ENCODE data around the gene RUBCN. TPM values are rescaled to one million over a fixed set of nuclear protein-coding genes. Genes with fewer than 3 reads are reported as not detected.

RUBCN gene
- total and polyA plus RNA-seq, 9 of the 15 experiments (the other 6 are each of a cell fraction or from before 2014, with no cell fraction given): 8.4 to 24.0 (median 11.9) TPM

DNA sequence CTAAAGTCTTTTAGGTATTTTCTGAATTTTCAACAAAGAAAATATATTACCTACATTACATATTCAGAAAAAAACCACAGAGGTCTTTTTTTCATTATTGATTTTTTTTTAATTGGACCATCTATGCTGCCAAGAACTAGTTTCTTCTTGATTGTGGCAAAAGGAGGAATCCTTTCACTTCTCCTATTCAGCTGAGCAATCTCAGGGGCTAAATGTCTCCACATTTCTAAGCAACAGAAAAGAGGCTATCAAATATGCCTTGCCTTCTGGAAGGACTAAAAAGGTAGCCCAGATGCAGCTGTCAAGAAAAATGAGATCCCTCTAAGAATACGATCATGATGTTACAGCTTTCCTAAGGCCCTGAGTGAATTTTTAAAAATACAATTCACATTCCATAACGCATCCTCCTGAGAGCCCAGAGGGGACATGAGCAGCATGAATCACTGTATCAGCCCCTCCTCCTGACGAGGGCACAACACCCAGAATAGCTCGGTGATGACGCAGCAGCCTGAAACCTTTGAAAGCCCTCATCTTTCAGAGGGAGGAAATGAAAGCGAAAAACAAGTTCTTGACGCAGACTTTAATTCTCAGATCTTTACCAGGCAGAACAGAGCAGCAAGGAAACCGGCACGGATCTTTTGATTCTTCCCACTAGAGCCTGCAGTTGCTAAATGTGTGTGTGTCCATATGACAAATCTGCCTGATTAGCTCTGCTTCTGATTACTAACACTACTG, 24.6 kb downstream of the RUBCN start (continued):
- TF ChIP-seq, protein P1, sequence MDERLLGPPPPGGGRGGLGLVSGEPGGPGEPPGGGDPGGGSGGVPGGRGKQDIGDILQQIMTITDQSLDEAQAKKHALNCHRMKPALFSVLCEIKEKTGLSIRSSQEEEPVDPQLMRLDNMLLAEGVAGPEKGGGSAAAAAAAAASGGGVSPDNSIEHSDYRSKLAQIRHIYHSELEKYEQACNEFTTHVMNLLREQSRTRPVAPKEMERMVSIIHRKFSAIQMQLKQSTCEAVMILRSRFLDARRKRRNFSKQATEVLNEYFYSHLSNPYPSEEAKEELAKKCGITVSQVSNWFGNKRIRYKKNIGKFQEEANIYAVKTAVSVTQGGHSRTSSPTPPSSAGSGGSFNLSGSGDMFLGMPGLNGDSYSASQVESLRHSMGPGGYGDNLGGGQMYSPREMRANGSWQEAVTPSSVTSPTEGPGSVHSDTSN (CRISPR knock-in tag; IDR thresholded peaks at IDR 0.05; ENCODE audit: low read depth): no peak
- TF ChIP-seq, protein P1 (tag; conservative IDR thresholded peaks at IDR 0.05; ENCODE audit: low read depth): no peak; the same call in 1 of the 2 replicates
- TF ChIP-seq ZNF79 (CRISPR knock-in tag; IDR thresholded peaks at IDR 0.05; ENCODE audit: low read depth) (no peak), BRF1 (IDR thresholded peaks at IDR 0.05; ENCODE audit: borderline replicate concordance, extremely low read depth, insufficient read length) (no peak), CBX8 (IDR thresholded peaks at IDR 0.05; ENCODE audit: borderline replicate concordance, extremely low read depth, low read depth, low read length, poor library complexity, severe bottlenecking) (no peak), KDM2B (CRISPR knock-in tag; IDR thresholded peaks at IDR 0.05) (no peak), LARP7 (IDR thresholded peaks at IDR 0.05) (no peak), PHTF2 (CRISPR knock-in tag; IDR thresholded peaks at IDR 0.05) (no peak), GATA2 (CRISPR knock-in tag; IDR thresholded peaks at IDR 0.05) (no peak), HDAC1 (IDR thresholded peaks at IDR 0.05) (0 out of 4 replicates have a peak, but pooled peaks of 1 of the 2 experiments have one; percentile 32), BRCA1 (IDR thresholded peaks at IDR 0.05) (no peak), BRCA1 (CRISPR knock-in tag; IDR thresholded peaks at IDR 0.05) (no peak), DNMT1 (IDR thresholded peaks at IDR 0.05) (no peak), DPF2 (IDR thresholded peaks at IDR 0.05) (peak; percentile 68), ZNF124 (CRISPR knock-in tag; IDR thresholded peaks at IDR 0.05) (no peak), TCF3 (CRISPR knock-in tag; IDR thresholded peaks at IDR 0.05) (no peak), MYBL2 (IDR thresholded peaks at IDR 0.05; ENCODE audit: low read depth) (no peak), MYBL2 (CRISPR knock-in tag; IDR thresholded peaks at IDR 0.05; ENCODE audit: borderline replicate concordance) (no peak), PRPF4 (IDR thresholded peaks at IDR 0.05; ENCODE audit: insufficient read depth, low read depth, low read length, poor library complexity, severe bottlenecking) (no peak), TFAM (CRISPR knock-in tag; conservative IDR thresholded peaks at IDR 0.05) (no peak), BCOR (IDR thresholded peaks at IDR 0.05) (no peak)
- TF ChIP-seq, protein P2, sequence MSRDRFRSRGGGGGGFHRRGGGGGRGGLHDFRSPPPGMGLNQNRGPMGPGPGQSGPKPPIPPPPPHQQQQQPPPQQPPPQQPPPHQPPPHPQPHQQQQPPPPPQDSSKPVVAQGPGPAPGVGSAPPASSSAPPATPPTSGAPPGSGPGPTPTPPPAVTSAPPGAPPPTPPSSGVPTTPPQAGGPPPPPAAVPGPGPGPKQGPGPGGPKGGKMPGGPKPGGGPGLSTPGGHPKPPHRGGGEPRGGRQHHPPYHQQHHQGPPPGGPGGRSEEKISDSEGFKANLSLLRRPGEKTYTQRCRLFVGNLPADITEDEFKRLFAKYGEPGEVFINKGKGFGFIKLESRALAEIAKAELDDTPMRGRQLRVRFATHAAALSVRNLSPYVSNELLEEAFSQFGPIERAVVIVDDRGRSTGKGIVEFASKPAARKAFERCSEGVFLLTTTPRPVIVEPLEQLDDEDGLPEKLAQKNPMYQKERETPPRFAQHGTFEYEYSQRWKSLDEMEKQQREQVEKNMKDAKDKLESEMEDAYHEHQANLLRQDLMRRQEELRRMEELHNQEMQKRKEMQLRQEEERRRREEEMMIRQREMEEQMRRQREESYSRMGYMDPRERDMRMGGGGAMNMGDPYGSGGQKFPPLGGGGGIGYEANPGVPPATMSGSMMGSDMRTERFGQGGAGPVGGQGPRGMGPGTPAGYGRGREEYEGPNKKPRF (IDR thresholded peaks at IDR 0.05; ENCODE audit: low read depth, low read length): no peak
- TF ChIP-seq, protein P3, sequence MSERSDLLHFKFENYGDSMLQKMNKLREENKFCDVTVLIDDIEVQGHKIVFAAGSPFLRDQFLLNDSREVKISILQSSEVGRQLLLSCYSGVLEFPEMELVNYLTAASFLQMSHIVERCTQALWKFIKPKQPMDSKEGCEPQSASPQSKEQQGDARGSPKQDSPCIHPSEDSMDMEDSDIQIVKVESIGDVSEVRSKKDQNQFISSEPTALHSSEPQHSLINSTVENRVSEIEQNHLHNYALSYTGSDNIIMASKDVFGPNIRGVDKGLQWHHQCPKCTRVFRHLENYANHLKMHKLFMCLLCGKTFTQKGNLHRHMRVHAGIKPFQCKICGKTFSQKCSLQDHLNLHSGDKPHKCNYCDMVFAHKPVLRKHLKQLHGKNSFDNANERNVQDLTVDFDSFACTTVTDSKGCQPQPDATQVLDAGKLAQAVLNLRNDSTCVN (CRISPR knock-in tag; IDR thresholded peaks at IDR 0.05): no peak
- TF ChIP-seq, protein P4, sequence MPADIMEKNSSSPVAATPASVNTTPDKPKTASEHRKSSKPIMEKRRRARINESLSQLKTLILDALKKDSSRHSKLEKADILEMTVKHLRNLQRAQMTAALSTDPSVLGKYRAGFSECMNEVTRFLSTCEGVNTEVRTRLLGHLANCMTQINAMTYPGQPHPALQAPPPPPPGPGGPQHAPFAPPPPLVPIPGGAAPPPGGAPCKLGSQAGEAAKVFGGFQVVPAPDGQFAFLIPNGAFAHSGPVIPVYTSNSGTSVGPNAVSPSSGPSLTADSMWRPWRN (IDR thresholded peaks at IDR 0.05; ENCODE audit: low read depth): no peak
